DMS114 treated with DMSO at 0.1 percent for 48 hours (cell line): ENCODE data around the gene PTPN20.

Experiments
- DNase-seq: peaks from one replicate; lab custom pipeline; 2025; ENCODE audit not compliant: unreplicated experiment; lab: John Stamatoyannopoulos, UW

The PTPN20 gene

GRCh38 chr10:47031901-47032465 lies 120.8 kb downstream of the PTPN20 start:
- DNase-seq, result no peak

GRCh38 chr10:47033081-47033480 lies 121.9 kb downstream of the PTPN20 start:
- no peak for DNase-seq

GRCh38 chr10:47033541-47034270 lies 122.5 kb downstream of the PTPN20 start:
- no peak for DNase-seq

- DNase-seq, result no peak
These were observed 123.3 kb downstream of the PTPN20 start for GRCh38 chr10:47034441-47035051.

GRCh38 chr10:47035171-47035818 lies 124.1 kb downstream of the PTPN20 start:
- no peak for DNase-seq

GRCh38 chr10:47035819-47036337 lies 124.7 kb downstream of the PTPN20 start:
- DNase-seq, result no peak

GRCh38 chr10:47036771-47037170 lies 125.5 kb downstream of the PTPN20 start:
- DNase-seq, result no peak

- DNase-seq, result no peak
These were observed 126.6 kb downstream of the PTPN20 start for GRCh38 chr10:47037654-47038425.

GRCh38 chr10:47038881-47039561 lies 127.8 kb downstream of the PTPN20 start:
- no peak for DNase-seq

GRCh38 chr10:47039562-47039913 lies 128.3 kb downstream of the PTPN20 start:
- DNase-seq, result no peak

GRCh38 chr10:47040041-47040491 lies 128.8 kb downstream of the PTPN20 start:
- no peak for DNase-seq

GRCh38 chr10:47040681-47041080 lies 129.5 kb downstream of the PTPN20 start:
- DNase-seq, result no peak

GRCh38 chr10:47041396-47042198 lies 130.4 kb downstream of the PTPN20 start:
- DNase-seq, result no peak

- no peak for DNase-seq
These were observed 130.9 kb downstream of the PTPN20 start for GRCh38 chr10:47042199-47042473.

- DNase-seq, result no peak
These were observed 131.8 kb downstream of the PTPN20 start for GRCh38 chr10:47042780-47043750.

GRCh38 chr10:47043928-47044538 lies 132.8 kb downstream of the PTPN20 start:
- no peak for DNase-seq

GRCh38 chr10:47044741-47045140 lies 133.5 kb downstream of the PTPN20 start:
- DNase-seq, result no peak

GRCh38 chr10:47045331-47045861 lies 134.2 kb downstream of the PTPN20 start:
- DNase-seq, result no peak
